OCI-LY7 (cell line): Measurements from ENCODE around the gene FAM151A.

Source experiments
- CTCF ChIP-seq: fragments of 200-600 bp; sonication (generic); conservative IDR thresholded peaks from 2 replicates; pipeline ENCODE4 v1.5.1; 2014; ENCODE audit warnings: mild to moderate bottlenecking, antibody characterized with exemption, low read length, moderate library complexity, mixed read lengths
- EZH2phosphoT487 ChIP-seq: fragments of 200-600 bp; sonication (generic); IDR thresholded peaks from 2 replicates; pipeline ENCODE4 v1.6.1; 2018; ENCODE audit warnings: low read depth, borderline replicate concordance, mild to moderate bottlenecking, mixed run types, antibody characterized with exemption, low read length, moderate library complexity, mixed read lengths

GRCh38 chr1:54667797-54668196 is 44.5 kb upstream of the FAM151A start:
- TF ChIP-seq CTCF (no peak), EZH2phosphoT487 (no peak)
